ENCODE measurements around the gene CARHSP1. TPM values are rescaled to one million over a fixed set of nuclear protein-coding genes. Genes with fewer than 3 reads are reported as not detected.

Gene CARHSP1
- total and polyA plus RNA-seq, 2 of the 8 experiments (the other 6 are each of a cell fraction or from before 2014, with no cell fraction given), result 292 to 300 TPM

GRCh38 chr16:8866118-8866883, 2.5 kb downstream of the CARHSP1 start (continued):
- TF ChIP-seq, protein P1, sequence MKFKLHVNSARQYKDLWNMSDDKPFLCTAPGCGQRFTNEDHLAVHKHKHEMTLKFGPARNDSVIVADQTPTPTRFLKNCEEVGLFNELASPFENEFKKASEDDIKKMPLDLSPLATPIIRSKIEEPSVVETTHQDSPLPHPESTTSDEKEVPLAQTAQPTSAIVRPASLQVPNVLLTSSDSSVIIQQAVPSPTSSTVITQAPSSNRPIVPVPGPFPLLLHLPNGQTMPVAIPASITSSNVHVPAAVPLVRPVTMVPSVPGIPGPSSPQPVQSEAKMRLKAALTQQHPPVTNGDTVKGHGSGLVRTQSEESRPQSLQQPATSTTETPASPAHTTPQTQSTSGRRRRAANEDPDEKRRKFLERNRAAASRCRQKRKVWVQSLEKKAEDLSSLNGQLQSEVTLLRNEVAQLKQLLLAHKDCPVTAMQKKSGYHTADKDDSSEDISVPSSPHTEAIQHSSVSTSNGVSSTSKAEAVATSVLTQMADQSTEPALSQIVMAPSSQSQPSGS (IDR thresholded peaks at IDR 0.05; ENCODE audit: low read length), result no peak
- TF ChIP-seq, protein P2, sequence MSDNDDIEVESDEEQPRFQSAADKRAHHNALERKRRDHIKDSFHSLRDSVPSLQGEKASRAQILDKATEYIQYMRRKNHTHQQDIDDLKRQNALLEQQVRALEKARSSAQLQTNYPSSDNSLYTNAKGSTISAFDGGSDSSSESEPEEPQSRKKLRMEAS (IDR thresholded peaks at IDR 0.05), result peak; percentile 95
- peak in 1 of 2 experiments; percentile 82; a peak in 1 of 3 replicates for TF ChIP-seq EP300 (IDR thresholded peaks at IDR 0.05; ENCODE audit: borderline replicate concordance in 1 of 2, low read depth in 2 of 2, low read length in 2 of 2)
- TF ChIP-seq, protein P3, sequence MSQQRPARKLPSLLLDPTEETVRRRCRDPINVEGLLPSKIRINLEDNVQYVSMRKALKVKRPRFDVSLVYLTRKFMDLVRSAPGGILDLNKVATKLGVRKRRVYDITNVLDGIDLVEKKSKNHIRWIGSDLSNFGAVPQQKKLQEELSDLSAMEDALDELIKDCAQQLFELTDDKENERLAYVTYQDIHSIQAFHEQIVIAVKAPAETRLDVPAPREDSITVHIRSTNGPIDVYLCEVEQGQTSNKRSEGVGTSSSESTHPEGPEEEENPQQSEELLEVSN (IDR thresholded peaks at IDR 0.05), result peak; percentile 77
- TF ChIP-seq RAD21 (IDR thresholded peaks at IDR 0.05 in 1 of 2, conservative IDR thresholded peaks at IDR 0.05 in 1 of 2; ENCODE audit: low read depth in 2 of 2, low read length in 2 of 2), result 0 out of 4 replicates have a peak, but pooled peaks of 1 of the 2 experiments have one; percentile 12
- no peak for TF ChIP-seq JUND (IDR thresholded peaks at IDR 0.05; ENCODE audit: low read length)
- peak; percentile 63 for TF ChIP-seq ASH2L (IDR thresholded peaks at IDR 0.05; ENCODE audit: low read length)
- TF ChIP-seq BACH1 (IDR thresholded peaks at IDR 0.05; ENCODE audit: low read length), result no peak
- TF ChIP-seq RXRA (IDR thresholded peaks at IDR 0.05; ENCODE audit: insufficient read depth, low read depth, low read length), result no peak
- TF ChIP-seq SIN3A (conservative IDR thresholded peaks at IDR 0.05 in 1 of 2, IDR thresholded peaks at IDR 0.05 in 1 of 2; ENCODE audit: low read depth in 1 of 2, low read length in 2 of 2), result peak; percentile 96
- no peak for TF ChIP-seq ZNF274 (IDR thresholded peaks at IDR 0.05; ENCODE audit: borderline replicate concordance, extremely low read depth, low read length)
- TF ChIP-seq CBX5 (IDR thresholded peaks at IDR 0.05; ENCODE audit: low read depth, low read length), result no peak
- no peak for TF ChIP-seq CEBPB (IDR thresholded peaks at IDR 0.05; ENCODE audit: low read depth, low read length)
- peak; percentile 82 for TF ChIP-seq POLR2AphosphoS5 (IDR thresholded peaks at IDR 0.05; ENCODE audit: low read depth, low read length)
- TF ChIP-seq NANOG (IDR thresholded peaks at IDR 0.05; ENCODE audit: insufficient read depth, low read depth, low read length, poor library complexity, severe bottlenecking), result peak; percentile 55
- TF ChIP-seq SAP30 (IDR thresholded peaks at IDR 0.05; ENCODE audit: insufficient read depth, insufficient replicate concordance, low read length), result peak; percentile 86
- peak; percentile 61 to 65; a peak in 1 of 4 replicates for TF ChIP-seq HDAC2 (IDR thresholded peaks at IDR 0.05; ENCODE audit: borderline replicate concordance in 1 of 2, low read depth in 2 of 2, low read length in 2 of 2)
- TF ChIP-seq BRCA1 (IDR thresholded peaks at IDR 0.05; ENCODE audit: low read depth, low read length), result no peak
- TF ChIP-seq POLR2A (IDR thresholded peaks at IDR 0.05; ENCODE audit: control extremely low read depth in 1 of 2, low read depth in 2 of 2, low read length in 2 of 2), result peak in 1 of 2 experiments; percentile 58; a peak in 2 of 3 replicates
- TF ChIP-seq SP4 (IDR thresholded peaks at IDR 0.05; ENCODE audit: low read length), result peak; percentile 36; the same call in 1 of the 2 replicates
